Trophoblast cell (in vitro differentiated cells and primary cell): ENCODE measurements around the gene SLC7A8.

Source experiments
- DNase-seq, 2 donors: peaks; one replicate each; pipeline ENCODE4 v3.0.0-alpha.2; 2016
- H2AFZ ChIP-seq: 2 replicates; pipeline ENCODE4 v1.6.1; 2013; ENCODE audit warnings: low read length, moderate library complexity, mild to moderate bottlenecking; ENCODE audit not compliant: insufficient read depth, poor library complexity
- H2AK5ac ChIP-seq: 2 replicates; pipeline ENCODE4 v1.6.1; 2013; ENCODE audit warnings: mild to moderate bottlenecking, low read length
- H2BK120ac ChIP-seq: 2 replicates; pipeline ENCODE4 v1.6.1; 2013; ENCODE audit warnings: low read length, mild to moderate bottlenecking, moderate library complexity; ENCODE audit not compliant: insufficient read depth, poor library complexity
- H2BK12ac ChIP-seq: 2 replicates; pipeline ENCODE4 v1.6.1; 2013; ENCODE audit warnings: mild to moderate bottlenecking, low read length, moderate library complexity
- H2BK5ac ChIP-seq: 2 replicates; pipeline ENCODE4 v1.6.1; 2013; ENCODE audit warnings: low read length, low read depth, moderate library complexity, mild to moderate bottlenecking; ENCODE audit not compliant: poor library complexity
- H3K14ac ChIP-seq: 2 replicates; pipeline ENCODE4 v1.6.1; 2013; ENCODE audit warnings: mild to moderate bottlenecking, low read length
- H3K18ac ChIP-seq: 2 replicates; pipeline ENCODE4 v1.6.1; 2013; ENCODE audit warnings: mild to moderate bottlenecking, low read length
- H3K23ac ChIP-seq: 2 replicates; pipeline ENCODE4 v1.6.1; 2013; ENCODE audit warnings: low read length
- H3K27ac ChIP-seq: 2 replicates; pipeline ENCODE4 v1.5.1; 2013; ENCODE audit warnings: low read depth, mild to moderate bottlenecking, inconsistent platforms, low read length, moderate library complexity
- H3K27me3 ChIP-seq: 2 replicates; pipeline ENCODE4 v1.6.1; 2013; ENCODE audit warnings: inconsistent platforms, mild to moderate bottlenecking, low read length, moderate library complexity; ENCODE audit not compliant: insufficient read depth
- H3K36me3 ChIP-seq, 2 experiments: 1 replicate in 1 of 2; 2 replicates in 1 of 2; pipeline ENCODE4 v1.6.1; 2013; ENCODE audit warnings: low read length in 2 of 2, mild to moderate bottlenecking in 2 of 2, moderate library complexity in 1 of 2; ENCODE audit not compliant: insufficient read depth in 2 of 2, control insufficient read depth in 1 of 2
- H3K4ac ChIP-seq: 2 replicates; pipeline ENCODE4 v1.6.1; 2013; ENCODE audit warnings: low read depth, mild to moderate bottlenecking, low read length, moderate library complexity
- H3K4me1 ChIP-seq, 2 experiments: 1 replicate in 1 of 2; 2 replicates in 1 of 2; pipeline ENCODE4 v1.6.1; 2013; ENCODE audit warnings: low read length in 2 of 2, mild to moderate bottlenecking in 2 of 2, moderate library complexity in 1 of 2; ENCODE audit not compliant: insufficient read depth in 2 of 2, control insufficient read depth in 1 of 2
- H3K4me2 ChIP-seq: 2 replicates; pipeline ENCODE4 v1.6.1; 2013; ENCODE audit warnings: inconsistent platforms, mild to moderate bottlenecking, low read length, moderate library complexity
- H3K4me3 ChIP-seq: 2 replicates; pipeline ENCODE4 v1.5.1; 2013; ENCODE audit warnings: mild to moderate bottlenecking, low read depth, low read length, inconsistent platforms
- H3K79me1 ChIP-seq: one replicate; pipeline ENCODE4 v1.6.1; 2013; ENCODE audit warnings: low read length
- H3K79me2 ChIP-seq: 2 replicates; pipeline ENCODE4 v1.6.1; 2013; ENCODE audit warnings: low read length, mild to moderate bottlenecking; ENCODE audit not compliant: control insufficient read depth, insufficient read depth, poor library complexity
- H3K9ac ChIP-seq: 2 replicates; pipeline ENCODE4 v1.6.1; 2013; ENCODE audit warnings: mild to moderate bottlenecking, low read length
- H3K9me3 ChIP-seq: 2 replicates; pipeline ENCODE4 v1.6.1; 2013; ENCODE audit warnings: low read depth, mild to moderate bottlenecking, control low read depth, inconsistent platforms, low read length; ENCODE audit not compliant: insufficient read depth
- H4K12ac ChIP-seq: 2 replicates; pipeline ENCODE4 v1.6.1; 2013; ENCODE audit warnings: low read depth, mild to moderate bottlenecking, low read length, moderate library complexity
- H4K8ac ChIP-seq: 2 replicates; pipeline ENCODE4 v1.6.1; 2013; ENCODE audit warnings: low read depth, mild to moderate bottlenecking, low read length, moderate library complexity
- H4K91ac ChIP-seq: one replicate; pipeline ENCODE4 v1.6.1; 2013; ENCODE audit warnings: low read depth, mild to moderate bottlenecking, low read length, moderate library complexity
- WGBS: extraction: QIAGEN DNeasy Blood & Tissue Kit; methylation state at CpG from one replicate; pipeline ENCODE4 v1.1.7; 2013; ENCODE audit warnings: missing lambda C conversion rate; ENCODE audit not compliant: insufficient read length, insufficient coverage; ENCODE audit errors: extremely low coverage; 5-methylcytosine and 5-hydroxymethylcytosine counted together

SLC7A8 gene

GRCh38 chr14:23183158-23183470 is 346 bp downstream of the SLC7A8 start:
- no CpG with 5 or more reads among the region's 4 CpGs for WGBS
- Histone ChIP-seq H3K4ac (no peak overlapping the region), H2AFZ (no peak overlapping the region), H2AK5ac (no peak overlapping the region), H3K27me3 (no peaks in the 10 kb centered on the region), H3K18ac (no peak overlapping the region), H3K79me2 (peaks cover 5% of the 10 kb centered on the region), H3K9me3 (no peaks in the 10 kb centered on the region), H4K12ac (no peak overlapping the region), H4K91ac (no peak overlapping the region), H2BK12ac (no peak overlapping the region), H3K4me3 (peak overlapping the region; percentile 42), H3K27ac (peak overlapping the region; percentile 9), H3K4me1 (no peaks in the 10 kb centered on the region), H2BK120ac (no peak overlapping the region), H3K9ac (no peak overlapping the region), H3K79me1 (peaks cover 15% of the 10 kb centered on the region), H3K36me3 (no peaks in the 10 kb centered on the region), H3K23ac (no peak overlapping the region), H2BK5ac (no peak overlapping the region), H3K14ac (no peak overlapping the region), H3K4me2 (peak overlapping the region; percentile 74), H4K8ac (no peak overlapping the region)
- no peak for DNase-seq

DNA sequence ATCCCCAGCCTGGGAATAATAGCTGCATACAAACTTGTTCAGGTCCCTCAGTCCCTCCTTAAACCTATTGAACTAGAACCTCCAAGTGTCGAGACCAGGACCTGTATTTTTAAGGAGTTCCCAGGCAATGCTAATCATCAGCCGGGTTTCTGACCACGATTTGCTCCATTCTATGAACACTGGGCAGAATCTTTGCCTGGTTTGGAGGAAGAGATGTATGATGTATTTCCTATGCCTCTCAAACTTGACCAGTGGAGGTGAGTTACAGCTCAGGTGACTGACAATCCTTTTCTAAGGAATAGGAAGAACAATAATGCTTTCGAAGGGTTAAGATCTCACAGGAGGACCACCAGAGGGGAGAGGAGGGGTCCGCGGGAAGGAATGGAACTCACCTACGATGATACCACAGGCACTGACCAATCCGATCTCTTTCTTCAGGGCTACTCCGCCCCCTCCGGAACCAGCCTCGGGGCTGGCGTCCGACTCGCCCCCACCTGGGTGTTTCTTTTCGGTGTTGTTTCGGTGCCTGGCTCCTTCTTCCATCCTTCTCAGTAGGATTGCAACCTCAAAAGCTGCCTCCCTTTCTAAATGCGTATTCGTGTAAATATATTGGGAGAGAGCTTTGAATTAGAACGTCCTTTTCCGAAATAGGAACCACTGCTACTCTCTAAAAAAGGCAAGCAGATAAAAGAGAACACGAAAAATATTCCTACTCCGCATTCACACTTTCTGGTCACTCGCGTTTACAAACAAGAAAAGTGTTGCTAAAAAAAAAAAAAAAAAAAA is 895 bp downstream of the SLC7A8 start:
- no peak overlapping the region for H2BK5ac ChIP-seq
- H3K14ac ChIP-seq: no peak overlapping the region
- H4K91ac ChIP-seq: peak overlapping the region; percentile 33
- WGBS: no CpG with 5 or more reads among the region's 24 CpGs
- no peak overlapping the region for H3K4ac ChIP-seq
- DNase-seq: peak in 1 of 2 donors; percentile 54
- H4K8ac ChIP-seq: peak overlapping the region; percentile 8
- no peak overlapping the region for H3K9ac ChIP-seq
- peaks cover 16% of the 10 kb centered on the region for H3K79me1 ChIP-seq
- peaks cover 5% of the 10 kb centered on the region for H3K79me2 ChIP-seq
- peak overlapping the region; percentile 74 for H3K4me2 ChIP-seq
- no peak overlapping the region for H3K18ac ChIP-seq
- H2AK5ac ChIP-seq: no peak overlapping the region
- no peaks in the 10 kb centered on the region for H3K27me3 ChIP-seq
- H2BK120ac ChIP-seq: peak overlapping the region; percentile 6
- H3K4me3 ChIP-seq: no peak overlapping the region
- no peak overlapping the region for H2BK12ac ChIP-seq
- H4K12ac ChIP-seq: no peak overlapping the region
- H3K4me1 ChIP-seq: peaks cover 0 to under 1% of the 10 kb centered on the region in 2 experiments
- H2AFZ ChIP-seq: peak overlapping the region; percentile 35
- no peak overlapping the region for H3K23ac ChIP-seq
- H3K9me3 ChIP-seq: no peaks in the 10 kb centered on the region
- peak overlapping the region; percentile 9 for H3K27ac ChIP-seq
- peaks cover 0 to under 1% of the 10 kb centered on the region in 2 experiments for H3K36me3 ChIP-seq

GRCh38 chr14:23181946-23182345 is 1.5 kb downstream of the SLC7A8 start:
- peak overlapping the region; percentile 39 for H2BK5ac ChIP-seq
- peaks cover 0 to 2% of the 10 kb centered on the region in 2 experiments for H3K4me1 ChIP-seq
- H3K27ac ChIP-seq: peak overlapping the region; percentile 13
- H2BK120ac ChIP-seq: peak overlapping the region; percentile 20
- peak overlapping the region; percentile 28 for H4K91ac ChIP-seq
- H3K36me3 ChIP-seq: peaks cover 0 to 2% of the 10 kb centered on the region in 2 experiments
- peak overlapping the region; percentile 52 for H2BK12ac ChIP-seq
- peak overlapping the region; percentile 43 for H3K4me3 ChIP-seq
- WGBS: no CpG with 5 or more reads among the region's 4 CpGs
- no peak for DNase-seq
- H4K12ac ChIP-seq: peak overlapping the region; percentile 22
- H3K14ac ChIP-seq: peak overlapping the region; percentile 32
- no peak overlapping the region for H2AFZ ChIP-seq
- peak overlapping the region; percentile 74 for H3K4me2 ChIP-seq
- H3K79me2 ChIP-seq: peaks cover 5% of the 10 kb centered on the region
- H3K9ac ChIP-seq: no peak overlapping the region
- H3K18ac ChIP-seq: no peak overlapping the region
- no peaks in the 10 kb centered on the region for H3K9me3 ChIP-seq
- H2AK5ac ChIP-seq: no peak overlapping the region
- peak overlapping the region; percentile 84 for H3K4ac ChIP-seq
- peak overlapping the region; percentile 74 for H4K8ac ChIP-seq
- peaks cover 17% of the 10 kb centered on the region for H3K79me1 ChIP-seq
- no peak overlapping the region for H3K23ac ChIP-seq
- H3K27me3 ChIP-seq: no peaks in the 10 kb centered on the region

DNA sequence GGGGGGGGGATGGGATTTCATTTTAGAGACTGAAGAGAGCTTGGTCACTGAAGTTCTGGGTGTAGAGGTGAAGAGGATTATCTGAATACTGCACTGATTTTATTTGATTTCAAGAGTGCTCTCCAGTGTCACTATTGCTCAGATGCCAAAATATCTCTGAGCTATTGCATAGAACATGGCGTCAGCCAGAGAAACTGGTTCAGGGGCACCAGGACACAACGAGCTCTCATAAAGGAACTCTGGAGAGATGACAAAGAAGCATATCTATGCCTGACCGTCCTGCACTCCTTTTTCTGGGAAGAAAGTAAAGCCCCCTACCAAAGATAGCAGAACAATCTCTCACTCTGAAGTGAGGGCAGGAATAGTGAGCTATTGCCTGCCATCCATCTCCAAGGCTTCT is 2.0 kb downstream of the SLC7A8 start:
- Histone ChIP-seq H3K27me3 (no peaks in the 10 kb centered on the region), H3K79me1 (peaks cover 17% of the 10 kb centered on the region), H3K9me3 (no peaks in the 10 kb centered on the region), H3K14ac (peak overlapping the region; percentile 32), H3K27ac (peak overlapping the region; percentile 13), H4K8ac (peak overlapping the region; percentile 74), H3K4ac (peak overlapping the region; percentile 84), H3K9ac (no peak overlapping the region), H3K23ac (no peak overlapping the region), H2BK12ac (peak overlapping the region; percentile 52), H2BK5ac (peak overlapping the region; percentile 68), H2AFZ (no peak overlapping the region), H3K79me2 (peaks cover 5% of the 10 kb centered on the region), H2AK5ac (no peak overlapping the region), H3K18ac (no peak overlapping the region), H4K12ac (peak overlapping the region; percentile 22), H2BK120ac (peak overlapping the region; percentile 20), H3K36me3 (peaks cover 0 to 2% of the 10 kb centered on the region in 2 experiments), H3K4me2 (peak overlapping the region; percentile 74), H4K91ac (peak overlapping the region; percentile 28), H3K4me3 (peak overlapping the region; percentile 43), H3K4me1 (peaks cover 0 to 2% of the 10 kb centered on the region in 2 experiments)
- no peak for DNase-seq
- no CpG with 5 or more reads among the region's 3 CpGs for WGBS
